ENCODE results near the gene ISYNA1. TPM values are rescaled to one million over a fixed set of nuclear protein-coding genes. Genes with fewer than 3 reads are reported as not detected.

Gene ISYNA1
- total and polyA plus RNA-seq, 2 experiments from 2014 or later, result 191 to 208 TPM

GRCh38 chr19:18465964-18466339, 28.0 kb upstream of the ISYNA1 start:
- Mint-ChIP-seq H3K36me3 (ENCODE audit: low read depth) (peaks cover 7% of the 10 kb centered on the region), H3K27me3 (ENCODE audit: insufficient read depth, low read depth, poor library complexity) (peaks cover 13% of the 10 kb centered on the region), H3K4me1 (peaks cover 11% of the 10 kb centered on the region), H3K27ac (no peak overlapping the region), H3K9me3 (no peaks in the 10 kb centered on the region; the same call in 2 of the 3 replicates), H3K4me3 (no peak overlapping the region)
- Histone ChIP-seq H3K27ac (ENCODE audit: low read depth) (no peak overlapping the region), H3K4me2 (no peak overlapping the region), H4K20me1 (replicated peaks; ENCODE audit: insufficient read depth) (peaks cover 14% of the 10 kb centered on the region; the same call in 1 of the 2 replicates), H3K27me3 (ENCODE audit: insufficient read depth) (no peaks in the 10 kb centered on the region), H3K36me3 (ENCODE audit: insufficient read depth) (no peaks in the 10 kb centered on the region), H3K9me2 (ENCODE audit: insufficient read depth) (no peaks in the 10 kb centered on the region), H3F3A (replicated peaks; ENCODE audit: low read depth) (peaks cover 3% of the 10 kb centered on the region; the same call in 1 of the 2 replicates), H2AFZ (no peak overlapping the region), H3K4me3 (no peak overlapping the region), H3K79me2 (replicated peaks; ENCODE audit: insufficient read depth) (no peaks in the 10 kb centered on the region), H3K4me1 (ENCODE audit: insufficient read depth) (peaks cover 5% of the 10 kb centered on the region)
- no peak for TF ChIP-seq ZNF114 (CRISPR knock-in tag; IDR thresholded peaks at IDR 0.05)
- TF ChIP-seq JUNB (IDR thresholded peaks at IDR 0.05; ENCODE audit: unreplicated experiment), result no peak
- TF ChIP-seq, protein P1, sequence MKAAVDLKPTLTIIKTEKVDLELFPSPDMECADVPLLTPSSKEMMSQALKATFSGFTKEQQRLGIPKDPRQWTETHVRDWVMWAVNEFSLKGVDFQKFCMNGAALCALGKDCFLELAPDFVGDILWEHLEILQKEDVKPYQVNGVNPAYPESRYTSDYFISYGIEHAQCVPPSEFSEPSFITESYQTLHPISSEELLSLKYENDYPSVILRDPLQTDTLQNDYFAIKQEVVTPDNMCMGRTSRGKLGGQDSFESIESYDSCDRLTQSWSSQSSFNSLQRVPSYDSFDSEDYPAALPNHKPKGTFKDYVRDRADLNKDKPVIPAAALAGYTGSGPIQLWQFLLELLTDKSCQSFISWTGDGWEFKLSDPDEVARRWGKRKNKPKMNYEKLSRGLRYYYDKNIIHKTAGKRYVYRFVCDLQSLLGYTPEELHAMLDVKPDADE (IDR thresholded peaks at IDR 0.05), result no peak
- ATAC-seq, result no peak
- DNase-seq (ENCODE audit: low spot score), result no peak

GRCh38 chr19:18465214-18465963, 27.5 kb upstream of the ISYNA1 start:
- Mint-ChIP-seq H3K4me1 (peaks cover 10% of the 10 kb centered on the region), H3K9me3 (no peaks in the 10 kb centered on the region; the same call in 2 of the 3 replicates), H3K27me3 (ENCODE audit: insufficient read depth, low read depth, poor library complexity) (peaks cover 13% of the 10 kb centered on the region), H3K4me3 (no peak overlapping the region), H3K36me3 (ENCODE audit: low read depth) (peaks cover 10% of the 10 kb centered on the region), H3K27ac (no peak overlapping the region)
- H3K79me2 ChIP-seq (replicated peaks; ENCODE audit: insufficient read depth), result no peaks in the 10 kb centered on the region
- peaks cover 14% of the 10 kb centered on the region; the same call in 1 of the 2 replicates for H4K20me1 ChIP-seq (replicated peaks; ENCODE audit: insufficient read depth)
- peaks cover 5% of the 10 kb centered on the region for H3K4me1 ChIP-seq (ENCODE audit: insufficient read depth)
- H2AFZ ChIP-seq, result no peak overlapping the region
- H3K4me2 ChIP-seq, result no peak overlapping the region
- DNase-seq (ENCODE audit: low spot score), result no peak
- H3K4me3 ChIP-seq, result no peak overlapping the region
- no peaks in the 10 kb centered on the region for H3K9me2 ChIP-seq (ENCODE audit: insufficient read depth)
- no peak overlapping the region for H3K27ac ChIP-seq (ENCODE audit: low read depth)
- H3K27me3 ChIP-seq (ENCODE audit: insufficient read depth), result no peaks in the 10 kb centered on the region
- ATAC-seq, result no peak
- peaks cover 3% of the 10 kb centered on the region; the same call in 1 of the 2 replicates for H3F3A ChIP-seq (replicated peaks; ENCODE audit: low read depth)
- H3K36me3 ChIP-seq (ENCODE audit: insufficient read depth), result no peaks in the 10 kb centered on the region
- TF ChIP-seq ZNF331 (CRISPR knock-in tag; IDR thresholded peaks at IDR 0.05; ENCODE audit: low read depth), result no peak
- TF ChIP-seq EZH2 (IDR thresholded peaks at IDR 0.05; ENCODE audit: low read depth, unreplicated experiment), result no peak
- no peak for TF ChIP-seq EZH2phosphoT487 (IDR thresholded peaks at IDR 0.05; ENCODE audit: unreplicated experiment)
- TF ChIP-seq ZNF114 (CRISPR knock-in tag; IDR thresholded peaks at IDR 0.05), result no peak
- TF ChIP-seq, protein P2, sequence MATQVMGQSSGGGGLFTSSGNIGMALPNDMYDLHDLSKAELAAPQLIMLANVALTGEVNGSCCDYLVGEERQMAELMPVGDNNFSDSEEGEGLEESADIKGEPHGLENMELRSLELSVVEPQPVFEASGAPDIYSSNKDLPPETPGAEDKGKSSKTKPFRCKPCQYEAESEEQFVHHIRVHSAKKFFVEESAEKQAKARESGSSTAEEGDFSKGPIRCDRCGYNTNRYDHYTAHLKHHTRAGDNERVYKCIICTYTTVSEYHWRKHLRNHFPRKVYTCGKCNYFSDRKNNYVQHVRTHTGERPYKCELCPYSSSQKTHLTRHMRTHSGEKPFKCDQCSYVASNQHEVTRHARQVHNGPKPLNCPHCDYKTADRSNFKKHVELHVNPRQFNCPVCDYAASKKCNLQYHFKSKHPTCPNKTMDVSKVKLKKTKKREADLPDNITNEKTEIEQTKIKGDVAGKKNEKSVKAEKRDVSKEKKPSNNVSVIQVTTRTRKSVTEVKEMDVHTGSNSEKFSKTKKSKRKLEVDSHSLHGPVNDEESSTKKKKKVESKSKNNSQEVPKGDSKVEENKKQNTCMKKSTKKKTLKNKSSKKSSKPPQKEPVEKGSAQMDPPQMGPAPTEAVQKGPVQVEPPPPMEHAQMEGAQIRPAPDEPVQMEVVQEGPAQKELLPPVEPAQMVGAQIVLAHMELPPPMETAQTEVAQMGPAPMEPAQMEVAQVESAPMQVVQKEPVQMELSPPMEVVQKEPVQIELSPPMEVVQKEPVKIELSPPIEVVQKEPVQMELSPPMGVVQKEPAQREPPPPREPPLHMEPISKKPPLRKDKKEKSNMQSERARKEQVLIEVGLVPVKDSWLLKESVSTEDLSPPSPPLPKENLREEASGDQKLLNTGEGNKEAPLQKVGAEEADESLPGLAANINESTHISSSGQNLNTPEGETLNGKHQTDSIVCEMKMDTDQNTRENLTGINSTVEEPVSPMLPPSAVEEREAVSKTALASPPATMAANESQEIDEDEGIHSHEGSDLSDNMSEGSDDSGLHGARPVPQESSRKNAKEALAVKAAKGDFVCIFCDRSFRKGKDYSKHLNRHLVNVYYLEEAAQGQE (IDR thresholded peaks at IDR 0.05; ENCODE audit: unreplicated experiment), result no peak
- TF ChIP-seq, protein P1 (IDR thresholded peaks at IDR 0.05), result no peak
- no peak for TF ChIP-seq POLR2AphosphoS5 (IDR thresholded peaks at IDR 0.05; ENCODE audit: low read depth)
- no peak for TF ChIP-seq CREB1 (CRISPR knock-in tag; IDR thresholded peaks at IDR 0.05; ENCODE audit: low read depth)
- no peak for TF ChIP-seq NANOG (IDR thresholded peaks at IDR 0.05; ENCODE audit: borderline replicate concordance)
